HG02973 (cell line): ENCODE measurements around the gene UBP1.

Source experiments
- ATAC-seq: cut with Tn5 transposase; IDR thresholded peaks from one replicate; pipeline ENCODE4 v1.9.1; 2021; ENCODE audit warnings: moderate library complexity; ENCODE audit not compliant: unreplicated experiment

The UBP1 gene

GRCh38 chr3:33392144-33392543, 48.1 kb downstream of the UBP1 start:
- ATAC-seq: no peak

- ATAC-seq: no peak
Measured at GRCh38 chr3:33391255-33391995, 48.8 kb downstream of the UBP1 start.

GRCh38 chr3:33389908-33390307, 50.3 kb downstream of the UBP1 start:
- ATAC-seq: no peak

GRCh38 chr3:33388374-33389100, 51.7 kb downstream of the UBP1 start:
- ATAC-seq: no peak

- ATAC-seq: no peak
Measured at GRCh38 chr3:33386631-33387030, 53.6 kb downstream of the UBP1 start.

GRCh38 chr3:33385423-33385822, 54.8 kb downstream of the UBP1 start:
- ATAC-seq: no peak

- no peak for ATAC-seq
Measured at GRCh38 chr3:33383951-33384350, 56.3 kb downstream of the UBP1 start.

GRCh38 chr3:33380653-33381052, 59.6 kb downstream of the UBP1 start:
- no peak for ATAC-seq

- ATAC-seq: no peak
Measured at GRCh38 chr3:33377931-33378330, 62.3 kb downstream of the UBP1 start.

- no peak for ATAC-seq
Measured at GRCh38 chr3:33377489-33377888, 62.7 kb downstream of the UBP1 start.

- ATAC-seq: no peak
Measured at GRCh38 chr3:33373082-33373437, 67.1 kb downstream of the UBP1 start.

- ATAC-seq: peak; percentile 59
Measured at GRCh38 chr3:33372218-33373081, 67.8 kb downstream of the UBP1 start.

GRCh38 chr3:33364531-33365128, 75.6 kb downstream of the UBP1 start:
- ATAC-seq: no peak

GRCh38 chr3:33364060-33364459, 76.1 kb downstream of the UBP1 start:
- no peak for ATAC-seq

GRCh38 chr3:33363113-33363800, 76.9 kb downstream of the UBP1 start:
- no peak for ATAC-seq

GRCh38 chr3:33360136-33360825, 79.9 kb downstream of the UBP1 start:
- ATAC-seq: no peak

- ATAC-seq: no peak
Measured at GRCh38 chr3:33358172-33358781, 81.9 kb downstream of the UBP1 start.

GRCh38 chr3:33355611-33356010, 84.6 kb downstream of the UBP1 start:
- ATAC-seq: no peak

GRCh38 chr3:33339758-33340157, 100.4 kb downstream of the UBP1 start:
- ATAC-seq: no peak
